GM21447 (cell line): ENCODE measurements around the gene TMEM237.
"Not testable (repeated sequence)": the region's sequence is repeated elsewhere in the genome, so short reads cannot be mapped to it uniquely, and the experiment has no call there.

Source experiments
- ATAC-seq: cut with Tn5 transposase; IDR thresholded peaks from one replicate; pipeline ENCODE4 v1.9.1; 2021; ENCODE audit not compliant: unreplicated experiment

Gene TMEM237, protein sequence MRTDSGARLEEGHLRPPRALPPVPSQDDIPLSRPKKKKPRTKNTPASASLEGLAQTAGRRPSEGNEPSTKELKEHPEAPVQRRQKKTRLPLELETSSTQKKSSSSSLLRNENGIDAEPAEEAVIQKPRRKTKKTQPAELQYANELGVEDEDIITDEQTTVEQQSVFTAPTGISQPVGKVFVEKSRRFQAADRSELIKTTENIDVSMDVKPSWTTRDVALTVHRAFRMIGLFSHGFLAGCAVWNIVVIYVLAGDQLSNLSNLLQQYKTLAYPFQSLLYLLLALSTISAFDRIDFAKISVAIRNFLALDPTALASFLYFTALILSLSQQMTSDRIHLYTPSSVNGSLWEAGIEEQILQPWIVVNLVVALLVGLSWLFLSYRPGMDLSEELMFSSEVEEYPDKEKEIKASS

DNA sequence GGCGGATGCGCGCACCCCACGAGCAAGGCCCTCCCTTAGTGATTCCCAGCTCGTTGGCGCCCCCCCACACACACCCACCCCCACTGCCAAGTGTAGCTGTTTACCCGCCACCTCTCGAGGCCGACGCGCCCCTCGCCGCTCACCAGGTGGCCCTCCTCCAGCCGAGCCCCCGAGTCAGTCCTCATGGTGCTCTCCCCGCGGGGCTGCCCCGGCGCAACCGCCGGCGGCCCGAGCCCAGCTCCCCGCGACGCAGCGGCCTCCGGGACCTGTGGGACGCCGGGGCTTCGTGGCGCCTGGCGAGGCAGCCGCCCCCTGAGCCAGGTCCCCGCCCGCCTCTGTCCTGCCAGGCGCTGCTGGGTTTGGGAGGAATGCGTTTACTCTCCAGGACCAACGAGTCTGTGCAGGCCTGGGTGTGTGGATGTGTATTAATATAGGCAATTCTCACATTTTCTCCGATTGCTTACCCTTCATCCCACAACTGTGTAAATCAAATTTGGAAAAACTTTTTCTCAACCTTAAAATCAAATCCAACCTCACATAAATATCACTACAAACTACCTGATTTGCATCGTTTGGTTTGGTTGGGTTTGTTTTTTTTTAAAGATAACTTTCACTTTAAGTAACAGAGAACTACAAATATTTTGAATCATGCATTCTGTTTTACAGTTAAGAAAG lies at the start of gene TMEM237:
Gene TMEM237, minus strand, starts transcription at position 288 of the 675 bp plus-strand sequence. Its CDS starts 103 bp downstream, at position 185.
- peak; percentile 44 for ATAC-seq

DNA sequence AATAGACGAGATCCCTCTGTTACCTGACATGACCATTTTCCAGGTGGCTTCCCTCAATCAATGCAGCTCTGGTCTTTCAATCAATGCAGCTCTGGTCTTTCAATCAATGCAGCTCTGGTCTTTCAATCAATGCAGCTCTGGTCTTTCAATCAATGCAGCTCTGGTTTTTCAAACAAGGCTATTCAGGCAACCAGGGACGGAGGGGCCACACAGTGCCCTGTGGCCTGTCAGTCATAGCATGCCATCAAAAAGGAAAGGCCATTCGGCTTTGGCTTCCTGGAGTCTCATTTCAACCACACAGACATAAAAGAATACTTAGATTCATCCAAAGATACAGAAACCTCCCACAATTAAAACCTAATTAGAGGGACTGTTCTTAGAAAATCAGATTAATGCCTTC lies 41.9 kb upstream of the TMEM237 start:
- ATAC-seq, result no peak

DNA sequence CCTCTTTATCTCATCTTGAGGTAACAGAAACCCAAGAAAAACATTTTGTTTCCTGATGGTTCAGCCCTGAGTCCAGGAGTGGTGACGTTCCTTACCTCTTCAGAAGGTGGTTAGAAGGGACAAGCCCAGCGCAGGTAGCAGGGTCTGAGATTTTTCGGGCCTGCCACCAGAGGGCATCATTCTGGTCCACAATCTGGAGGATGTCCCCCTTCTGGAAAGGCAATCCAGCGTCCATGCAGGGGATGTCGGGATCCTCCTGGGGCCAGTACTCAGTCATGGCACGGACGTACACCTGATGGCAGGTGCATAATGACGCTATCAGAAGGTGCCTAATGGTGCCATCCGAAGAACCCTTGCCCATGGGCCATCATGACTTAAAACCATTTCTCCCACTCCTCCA lies 37.4 kb upstream of the TMEM237 start:
- no peak for ATAC-seq

DNA sequence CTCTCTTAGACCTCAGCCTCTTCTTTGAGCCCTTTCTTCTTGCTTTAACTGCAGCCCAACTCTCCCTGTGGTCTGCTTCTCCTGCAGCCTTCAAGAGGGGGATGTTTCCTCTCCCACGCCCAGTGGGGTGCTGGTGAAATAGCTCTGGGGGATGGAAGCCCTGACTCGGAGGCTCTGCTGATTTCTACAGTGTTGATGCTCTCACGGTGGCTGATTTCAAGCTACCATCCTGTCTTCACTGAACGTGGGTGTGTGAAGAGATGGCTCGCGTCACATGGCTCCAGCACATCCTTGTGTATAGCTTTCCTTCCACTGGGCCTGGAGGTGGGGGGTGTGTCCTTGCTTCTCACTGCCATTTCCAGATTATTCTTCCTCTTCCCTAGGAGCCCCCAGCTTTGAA lies 35.1 kb upstream of the TMEM237 start:
- no peak for ATAC-seq

DNA sequence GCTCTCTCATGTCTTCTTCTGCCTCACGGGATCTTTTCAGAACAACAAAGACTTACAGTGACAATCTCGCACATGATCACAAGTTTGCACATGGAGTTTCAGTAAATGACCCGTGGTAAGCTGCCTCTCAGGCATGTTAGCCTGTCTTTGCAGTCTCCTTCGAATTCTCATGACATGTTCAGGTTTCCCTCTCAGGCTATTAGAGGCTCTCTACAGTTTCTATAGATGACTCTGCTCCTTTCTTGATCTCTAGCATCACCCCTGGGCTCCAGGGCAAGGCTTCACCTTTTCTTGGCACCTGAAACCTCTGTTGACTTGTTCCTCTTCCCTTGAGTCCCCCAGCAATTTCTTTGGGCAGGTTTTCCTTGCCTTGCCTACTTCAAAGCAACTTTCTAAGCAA lies 32.2 kb upstream of the TMEM237 start:
- ATAC-seq, result no peak

DNA sequence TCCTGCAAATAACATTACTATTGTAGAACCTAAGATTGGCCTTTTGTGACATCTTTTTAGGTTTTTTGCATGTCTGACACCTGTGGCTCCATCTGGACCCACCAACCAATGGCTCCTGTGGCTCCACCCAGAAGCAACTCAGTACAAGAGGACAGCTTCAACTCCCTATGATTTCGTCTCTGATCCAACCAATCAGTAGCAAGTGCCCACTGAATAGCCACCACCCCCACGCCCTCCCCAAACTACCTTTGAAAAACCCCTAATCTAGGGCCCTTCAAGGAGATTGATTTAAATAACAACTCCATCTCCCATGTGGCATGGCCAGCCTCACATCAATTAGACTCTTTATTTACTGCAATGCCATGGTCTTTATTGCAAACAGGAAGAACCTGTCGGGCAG lies 31.5 kb upstream of the TMEM237 start:
- ATAC-seq, result no peak

DNA sequence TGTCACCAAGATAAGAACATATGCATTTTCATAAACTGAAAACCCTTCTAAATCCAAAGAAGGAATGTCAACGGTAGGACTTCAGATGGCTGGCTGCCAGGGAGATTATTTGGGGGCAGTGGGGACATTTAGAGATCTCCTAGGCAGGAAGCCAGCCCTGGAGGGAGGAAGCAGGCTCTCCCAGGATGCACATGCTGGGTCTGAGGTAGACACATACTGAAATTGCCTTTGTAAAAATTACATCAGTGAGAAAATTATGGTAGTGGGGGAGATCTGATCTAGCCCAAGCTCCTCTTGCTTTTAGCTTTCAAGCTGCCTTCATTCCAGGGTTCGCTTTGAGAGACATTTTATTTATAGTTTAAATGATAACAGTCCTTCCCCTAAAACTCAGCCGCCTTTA lies 31.0 kb upstream of the TMEM237 start:
- no peak for ATAC-seq

DNA sequence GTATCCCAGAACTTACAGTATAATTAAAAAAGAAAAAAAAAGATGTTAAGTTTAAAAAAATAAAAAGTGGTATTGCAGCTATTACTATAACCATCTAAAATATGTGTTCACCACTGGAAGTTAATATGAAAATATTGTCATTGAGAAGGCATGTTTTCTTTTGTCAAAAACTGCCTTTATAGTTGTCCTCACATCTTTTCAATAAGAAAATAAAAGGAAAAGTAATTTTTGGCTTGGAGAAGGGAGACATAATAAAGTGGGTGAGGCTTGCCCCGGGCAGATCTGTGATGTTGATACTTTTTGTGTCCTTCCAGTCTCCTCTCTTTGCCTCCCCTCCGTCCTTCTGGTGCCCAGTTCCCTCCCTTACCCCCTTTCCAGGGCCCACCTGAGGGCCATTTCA lies 30.2 kb upstream of the TMEM237 start:
- no peak for ATAC-seq

DNA sequence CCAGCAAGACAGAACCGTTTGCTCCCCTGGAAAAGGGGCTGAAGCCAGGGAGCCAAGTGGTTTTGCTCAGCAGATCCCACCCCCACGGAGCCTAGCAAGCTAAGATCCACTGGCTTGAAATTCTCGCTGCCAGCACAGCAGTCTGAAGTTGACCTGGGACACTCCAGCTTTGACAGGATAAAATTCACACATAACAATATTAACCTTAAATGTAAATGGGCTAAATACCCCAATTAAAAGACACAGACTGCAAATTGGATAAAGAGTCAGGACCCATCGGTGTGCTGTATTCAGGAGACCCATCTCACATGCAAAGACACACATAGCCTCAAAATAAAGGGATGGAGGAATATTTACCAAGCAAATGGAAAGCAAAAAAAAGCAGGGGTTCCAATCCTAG lies 27.9 kb upstream of the TMEM237 start:
- not testable (repeated sequence) for ATAC-seq

DNA sequence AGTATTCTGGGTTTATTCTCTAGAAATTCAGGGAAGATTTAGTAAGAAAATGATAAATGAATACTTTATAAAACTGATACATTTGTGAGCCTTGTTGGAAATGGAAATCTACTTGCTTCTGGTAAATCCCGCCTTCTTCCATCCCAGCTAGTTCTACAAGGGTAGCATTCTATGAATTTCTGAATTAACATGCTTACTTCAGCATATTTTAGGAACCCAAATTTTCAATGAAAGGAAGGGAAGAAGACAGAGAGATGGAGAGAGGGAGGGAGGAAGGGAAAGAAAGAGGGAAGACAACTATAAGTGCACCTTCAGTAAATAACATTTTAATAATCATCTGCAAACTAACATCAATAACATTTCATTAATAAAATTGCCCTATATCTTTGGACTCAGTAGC lies 26.6 kb upstream of the TMEM237 start:
- no peak for ATAC-seq

DNA sequence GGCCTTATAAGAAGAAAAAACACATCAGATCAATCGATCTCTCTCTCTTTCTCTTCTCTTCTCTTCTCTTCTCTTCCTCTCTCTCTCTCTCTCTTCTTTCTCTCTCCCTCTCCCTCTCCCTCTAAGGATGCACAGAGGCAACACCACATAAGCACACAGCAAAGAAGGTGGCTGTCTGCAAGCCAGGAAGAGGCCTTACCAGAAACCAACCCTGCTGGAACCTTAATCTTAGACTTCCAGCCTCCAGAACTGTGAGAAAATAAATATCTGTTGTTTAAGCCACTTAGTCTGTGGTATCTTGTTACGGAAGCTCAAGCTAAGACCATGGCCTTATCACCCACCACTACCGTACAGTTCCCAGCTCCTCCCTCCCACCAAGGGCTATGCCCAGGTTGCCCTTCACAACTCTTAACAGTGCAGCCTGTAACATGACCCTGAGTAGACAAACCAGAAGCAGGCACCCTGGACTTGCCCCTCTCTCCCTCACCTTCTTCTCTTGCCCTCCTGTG lies 25.2 kb upstream of the TMEM237 start:
- no peak for ATAC-seq

DNA sequence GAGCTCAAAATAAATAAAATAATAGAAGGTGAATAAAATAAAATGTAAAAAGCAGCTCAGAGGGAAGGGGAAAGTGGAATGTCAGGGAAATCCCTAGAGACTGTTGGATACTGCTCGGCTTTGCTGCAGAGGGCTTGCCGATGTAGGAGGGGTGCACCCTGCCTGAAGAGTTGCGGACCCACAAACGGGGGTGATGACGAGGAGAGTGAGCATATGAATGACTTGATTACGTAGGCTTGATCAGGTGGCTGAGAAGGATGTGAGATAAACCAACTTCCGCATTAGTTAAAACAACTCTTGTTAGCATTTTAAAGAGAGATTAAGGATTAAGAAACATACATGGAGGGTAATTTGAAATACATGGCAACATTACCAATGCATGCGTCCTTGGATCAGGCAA lies 21.0 kb upstream of the TMEM237 start:
- ATAC-seq, result no peak

DNA sequence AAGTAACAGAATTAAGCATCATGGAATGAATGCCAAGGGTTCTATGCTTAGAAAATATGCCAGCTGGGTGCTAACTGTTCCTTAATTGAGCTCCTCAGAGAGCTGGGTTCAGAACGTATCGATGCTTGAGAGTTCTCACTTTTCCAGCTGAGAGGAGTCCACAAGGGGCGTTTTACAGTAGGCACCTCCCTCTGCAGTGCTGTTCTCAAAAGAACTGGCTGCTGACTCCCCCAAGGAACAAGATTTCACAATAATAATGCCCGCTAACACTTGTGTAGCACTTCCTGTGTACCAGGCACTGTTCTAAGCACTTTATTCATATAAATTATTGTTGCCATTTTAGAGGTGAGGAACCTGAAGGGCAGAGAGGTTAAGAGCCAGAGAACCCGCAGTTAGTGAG lies 18.1 kb upstream of the TMEM237 start:
- no peak for ATAC-seq

DNA sequence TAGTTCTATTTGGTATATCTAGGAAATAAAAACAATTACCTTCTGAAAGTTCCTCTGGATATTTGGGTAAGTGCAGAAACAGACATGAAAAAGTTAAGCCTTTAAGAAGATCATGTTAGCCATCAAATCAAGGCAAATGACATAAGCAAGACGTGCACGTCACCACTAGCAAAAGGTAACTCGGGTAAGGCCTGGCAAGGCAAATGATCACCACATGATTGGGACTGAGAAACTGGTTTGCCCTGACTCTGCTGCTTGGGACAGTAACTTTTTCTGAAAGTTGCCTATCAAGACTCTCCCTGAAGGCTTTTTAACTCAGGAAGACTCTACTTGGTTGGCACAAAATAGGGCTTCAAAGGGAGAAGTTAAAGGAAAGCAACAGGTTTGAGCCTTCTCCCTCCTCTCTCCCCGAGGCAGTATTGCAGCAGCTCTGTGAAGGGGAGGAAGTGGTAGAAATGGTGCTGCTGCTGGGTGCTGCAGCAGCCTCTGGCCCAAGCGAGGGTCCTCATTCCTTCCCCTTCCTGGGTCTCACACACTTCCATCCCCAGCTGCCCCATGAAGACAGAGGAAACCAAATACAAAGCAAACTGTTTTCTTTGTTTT lies 17.1 kb upstream of the TMEM237 start:
- ATAC-seq, result no peak

DNA sequence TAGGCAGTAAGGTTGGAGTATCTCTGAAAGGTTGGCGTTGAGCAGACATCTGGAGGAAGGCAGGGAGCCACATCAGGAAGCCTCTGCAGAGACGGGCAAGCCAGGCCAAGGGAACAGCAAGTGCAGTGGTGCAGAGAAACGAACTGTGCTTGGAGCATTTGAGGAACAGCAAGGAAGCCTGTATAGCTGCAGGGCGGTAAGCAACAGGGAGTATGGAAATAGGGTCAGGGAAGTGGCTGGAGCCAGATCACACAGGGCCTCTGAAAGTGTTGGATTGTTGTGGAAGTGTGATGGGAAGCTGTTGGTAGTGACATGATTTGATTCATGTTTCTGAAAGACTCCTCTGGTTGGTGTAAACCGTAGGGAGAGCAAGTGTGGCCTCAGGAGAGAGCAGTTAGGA lies 13.4 kb upstream of the TMEM237 start:
- no peak for ATAC-seq

DNA sequence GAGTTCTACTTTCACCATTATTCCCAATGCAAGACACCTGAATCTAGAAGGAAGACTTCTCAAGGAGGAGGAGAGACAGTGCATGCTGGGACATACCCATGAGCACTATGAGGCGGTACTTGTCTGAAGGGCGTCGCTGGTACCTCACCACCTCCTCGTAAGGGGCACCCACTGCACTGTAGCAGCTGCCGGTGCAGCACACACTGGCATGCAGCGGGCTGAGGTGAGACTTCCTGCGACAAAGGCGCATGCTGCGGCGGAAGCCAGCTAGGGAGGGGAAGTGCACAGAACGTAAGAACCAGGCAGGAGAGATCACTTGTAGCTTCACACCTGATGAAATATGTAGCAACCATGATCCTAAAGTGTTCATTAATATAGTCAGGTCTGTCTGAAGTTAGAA lies 12.8 kb upstream of the TMEM237 start:
- no peak for ATAC-seq

DNA sequence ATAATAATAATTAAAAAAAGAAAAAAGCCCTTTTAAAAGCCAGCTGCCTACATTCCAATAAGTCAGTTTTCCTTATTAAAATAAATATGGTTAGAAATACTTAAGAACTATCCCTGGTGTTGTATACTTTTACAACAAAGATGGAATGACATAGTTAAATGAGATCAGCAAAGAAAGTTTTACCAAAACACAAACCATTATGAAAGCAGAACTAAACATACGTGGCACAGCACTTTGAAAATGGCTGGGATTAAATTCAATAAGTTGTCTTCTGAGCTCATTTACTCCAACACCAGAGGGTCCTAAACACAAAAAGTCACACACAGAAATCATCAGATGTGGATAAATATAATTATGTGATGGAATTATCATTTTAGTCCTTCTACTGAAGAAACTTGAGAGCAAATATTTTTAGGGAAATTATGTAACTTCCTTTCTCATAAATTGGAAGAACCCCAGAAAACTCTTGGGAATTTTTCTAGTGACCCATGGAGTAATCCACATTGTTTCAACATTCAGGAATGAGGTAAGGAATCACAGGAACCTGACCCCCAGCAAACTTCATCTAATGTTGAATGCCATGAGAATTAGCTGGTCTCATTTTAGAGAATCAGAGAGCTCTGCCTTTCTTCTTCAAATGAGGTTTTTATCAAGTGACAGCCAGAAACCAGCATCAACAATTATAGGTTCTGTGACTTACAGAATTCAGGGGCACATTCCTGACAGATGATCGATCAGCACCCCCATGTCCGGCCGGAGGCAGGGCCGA lies 11.5 kb upstream of the TMEM237 start:
- no peak for ATAC-seq

DNA sequence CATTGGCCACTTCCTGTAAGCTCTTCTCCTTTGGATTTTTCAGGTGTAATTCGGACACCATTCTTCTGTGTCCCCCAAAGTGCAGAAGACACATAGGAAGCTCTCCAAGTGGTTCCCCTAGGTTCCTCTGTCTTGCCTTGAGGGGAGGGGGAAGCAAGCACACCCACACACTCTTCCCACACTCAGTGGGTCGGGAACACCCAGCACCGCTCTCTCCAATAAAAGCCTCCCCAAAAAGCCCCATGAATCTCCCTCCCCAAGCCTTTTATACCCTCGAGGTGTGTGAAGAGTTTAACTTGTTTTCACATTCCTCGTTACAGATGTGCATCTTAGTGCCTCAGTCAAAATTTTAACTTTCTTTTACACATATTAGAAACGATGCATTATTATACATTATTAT lies 9.9 kb upstream of the TMEM237 start:
- no peak for ATAC-seq

DNA sequence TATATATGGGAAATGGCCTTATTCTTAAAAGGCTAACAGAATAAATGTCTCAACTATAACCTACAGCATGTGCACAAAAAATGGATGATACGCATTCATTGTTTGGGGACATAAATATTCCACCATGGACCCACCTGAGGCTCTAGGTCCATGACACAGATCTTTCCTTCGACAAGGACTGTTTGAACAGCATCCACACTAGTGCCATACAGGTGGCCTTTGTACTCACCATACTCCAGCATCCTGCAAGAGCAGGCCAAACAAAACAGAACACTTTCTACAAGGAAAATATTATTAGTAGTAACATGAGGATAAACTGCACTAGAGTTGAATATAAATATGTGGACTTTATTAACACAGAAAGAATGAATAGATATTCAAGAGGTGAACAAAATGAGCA lies 6.1 kb upstream of the TMEM237 start:
- no peak for ATAC-seq

DNA sequence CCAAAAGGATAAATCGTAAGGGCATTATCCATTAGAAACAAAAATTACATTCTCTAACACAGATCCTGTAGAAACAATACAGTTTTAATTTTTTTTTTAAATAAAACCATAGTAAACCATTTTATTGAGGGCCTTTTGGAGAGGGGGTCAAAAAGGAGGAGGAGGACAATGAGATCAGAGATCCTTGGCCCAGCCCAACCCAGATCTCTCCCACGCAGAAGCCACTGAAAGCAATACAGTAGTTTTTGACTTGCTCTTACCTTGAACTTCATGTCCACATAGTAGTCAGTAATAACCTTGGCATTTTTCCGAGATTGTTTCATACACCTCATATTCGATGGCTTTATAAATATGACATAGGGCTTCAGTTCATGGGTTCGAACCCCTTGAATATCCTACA lies 4.1 kb upstream of the TMEM237 start:
- no peak for ATAC-seq

DNA sequence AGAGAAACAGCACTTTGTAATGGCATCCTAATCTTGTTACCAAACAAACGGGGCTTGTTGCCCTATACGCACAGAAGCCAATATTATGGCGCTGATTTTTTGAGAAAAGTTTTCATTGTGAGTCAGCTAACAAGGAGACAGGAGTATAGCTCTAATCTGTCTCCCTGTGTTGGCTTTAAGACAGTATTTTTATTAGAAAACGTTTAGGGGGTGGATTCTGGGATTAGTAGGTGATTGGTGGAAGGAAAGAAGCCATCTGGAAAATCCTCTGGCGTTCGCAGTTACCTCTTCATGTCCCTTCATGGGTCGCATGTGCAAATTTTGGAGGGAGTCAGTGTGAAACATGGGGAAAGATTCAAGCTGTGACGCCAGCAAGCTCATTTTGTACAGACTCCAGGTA lies 698 bp upstream of the TMEM237 start:
- ATAC-seq, result no peak
